Mucosa of stomach (tissue), 1 donor: ENCODE measurements around the gene MAGEA9B.
A peak's percentile ranks its signal among the peaks of the same experiment; 100 is the strongest.
"Not testable (repeated sequence)": the region's sequence is repeated elsewhere in the genome, so short reads cannot be mapped to it uniquely, and the experiment has no call there.

Experiments
- H3K27me3 ChIP-seq: one replicate; pipeline ENCODE4 v1.7.0; 2013; ENCODE audit warnings: mild to moderate bottlenecking, low read length; ENCODE audit not compliant: control insufficient read depth, insufficient read depth
- H3K36me3 ChIP-seq: one replicate; pipeline ENCODE4 v1.7.0; 2013; ENCODE audit warnings: low read length; ENCODE audit not compliant: control insufficient read depth, insufficient read depth
- H3K4me1 ChIP-seq: one replicate; pipeline ENCODE4 v1.7.0; 2013; ENCODE audit warnings: mild to moderate bottlenecking, low read length; ENCODE audit not compliant: control insufficient read depth, insufficient read depth
- H3K4me3 ChIP-seq: one replicate; pipeline ENCODE4 v1.7.0; 2013; ENCODE audit warnings: low read length
- H3K9ac ChIP-seq: one replicate; pipeline ENCODE4 v1.7.0; 2013; ENCODE audit warnings: mild to moderate bottlenecking, low read length, moderate library complexity
- H3K9me3 ChIP-seq: one replicate; pipeline ENCODE4 v1.7.0; 2013; ENCODE audit warnings: mild to moderate bottlenecking, low read length, moderate library complexity; ENCODE audit not compliant: control insufficient read depth
- donor health status: Pancreatic carcinoma.

Gene MAGEA9B

GRCh38 chrX:149540621-149541520, 46.4 kb downstream of the MAGEA9B start, which contains the start of gene EOLA1:
Gene EOLA1, plus strand, starts transcription at chrX:149541012. Its CDS starts 4,619 bp downstream, at chrX:149545631.
- Histone ChIP-seq H3K27me3 (no peaks in the 10 kb centered on the region), H3K4me1 (peaks cover 4% of the 10 kb centered on the region), H3K9me3 (no peaks in the 10 kb centered on the region), H3K9ac (peak within 1 kb of the TSS; percentile 70), H3K36me3 (no peaks in the 10 kb centered on the region), H3K4me3 (peak within 1 kb of the TSS; percentile 56)

- H3K4me3 ChIP-seq, result peak overlapping the region; percentile 56
- H3K4me1 ChIP-seq, result peaks cover 4% of the 10 kb centered on the region
- peak overlapping the region; percentile 61 for H3K9ac ChIP-seq
- H3K36me3 ChIP-seq, result no peaks in the 10 kb centered on the region
- no peaks in the 10 kb centered on the region for H3K27me3 ChIP-seq
- H3K9me3 ChIP-seq, result no peaks in the 10 kb centered on the region
Observed at GRCh38 chrX:149540131-149540620, 47.1 kb downstream of the MAGEA9B start.

GRCh38 chrX:149539283-149540130, 47.8 kb downstream of the MAGEA9B start:
- no peak overlapping the region for H3K4me3 ChIP-seq
- H3K9ac ChIP-seq, result no peak overlapping the region

GRCh38 chrX:149537474-149537873, 49.8 kb downstream of the MAGEA9B start:
- H3K27me3 ChIP-seq, H3K36me3 ChIP-seq, H3K9me3 ChIP-seq, H3K4me1 ChIP-seq, H3K4me3 ChIP-seq, H3K9ac ChIP-seq: not testable (repeated sequence)

More at GRCh38 chrX:149539283-149540130, 47.8 kb downstream of the MAGEA9B start:
- H3K27me3 ChIP-seq, result no peaks in the 10 kb centered on the region
- H3K4me1 ChIP-seq, result peaks cover 4% of the 10 kb centered on the region
- H3K9me3 ChIP-seq, result no peaks in the 10 kb centered on the region
- no peaks in the 10 kb centered on the region for H3K36me3 ChIP-seq

GRCh38 chrX:149534926-149535602, 52.2 kb downstream of the MAGEA9B start:
- not testable (repeated sequence) for H3K4me1 ChIP-seq, H3K9ac ChIP-seq, H3K27me3 ChIP-seq, H3K9me3 ChIP-seq, H3K4me3 ChIP-seq, H3K36me3 ChIP-seq

- not testable (repeated sequence) for H3K27me3 ChIP-seq, H3K9ac ChIP-seq
Observed at GRCh38 chrX:149533999-149534398, 53.3 kb downstream of the MAGEA9B start.

GRCh38 chrX:149532868-149533267, 54.4 kb downstream of the MAGEA9B start:
- not testable (repeated sequence) for H3K4me1 ChIP-seq, H3K9ac ChIP-seq, H3K9me3 ChIP-seq, H3K36me3 ChIP-seq, H3K4me3 ChIP-seq, H3K27me3 ChIP-seq

More at GRCh38 chrX:149533999-149534398, 53.3 kb downstream of the MAGEA9B start:
- H3K36me3 ChIP-seq, H3K9me3 ChIP-seq, H3K4me3 ChIP-seq, H3K4me1 ChIP-seq: not testable (repeated sequence)
